ENCODE measurements around the gene TASOR2. TPM values are rescaled to one million over a fixed set of nuclear protein-coding genes. Genes with fewer than 3 reads are reported as not detected.

The TASOR2 gene
- total and polyA plus RNA-seq, 9 of the 15 experiments (the other 6 are each of a cell fraction or from before 2014, with no cell fraction given) = 12.7 to 75.3 (median 52.3) TPM

GRCh38 chr10:5666008-5666840 is 18.4 kb upstream of the TASOR2 start, which contains the start of gene ASB13 (continued):
- TF ChIP-seq MGA (IDR thresholded peaks at IDR 0.05) (0 out of 2 replicates have a peak, but pooled peaks have one; percentile 7), ZSCAN29 (IDR thresholded peaks at IDR 0.05) (no peak), ZC3H4 (CRISPR knock-in tag; IDR thresholded peaks at IDR 0.05; ENCODE audit: borderline replicate concordance) (0 out of 2 replicates have a peak, but pooled peaks have one; percentile 17), PHB (CRISPR knock-in tag; IDR thresholded peaks at IDR 0.05) (no peak), ZBED1 (IDR thresholded peaks at IDR 0.05) (no peak), RCOR1 (IDR thresholded peaks at IDR 0.05; ENCODE audit: borderline replicate concordance in 1 of 2, low read depth in 2 of 2, low read length in 2 of 2) (no peak), VEZF1 (CRISPR knock-in tag; IDR thresholded peaks at IDR 0.05) (peak; percentile 57), PCBP2 (IDR thresholded peaks at IDR 0.05; ENCODE audit: low read depth, low read length, poor library complexity, severe bottlenecking) (no peak), ESRRB (CRISPR knock-in tag; IDR thresholded peaks at IDR 0.05; ENCODE audit: borderline replicate concordance) (no peak), RBM15 (IDR thresholded peaks at IDR 0.05; ENCODE audit: insufficient read depth, low read length) (no peak), NUFIP1 (IDR thresholded peaks at IDR 0.05; ENCODE audit: partially characterized antibody) (no peak), TRIM25 (IDR thresholded peaks at IDR 0.05; ENCODE audit: borderline replicate concordance) (no peak)

Measured in K562 (cell line).